Activated CD4-positive, CD25-positive, alpha-beta regulatory T cell treated with anti-CD3 and anti-CD28 coated beads, Interleukin-2, amount 50 U/mL, for 16 hours (primary cell): ENCODE data around the gene CYP27A1.

ENCODE experiments used
- DNase-seq: peaks from one replicate; pipeline ENCODE4 v3.0.0-alpha.2; 2020; ENCODE audit warnings: low read depth, low spot score

CYP27A1 gene

DNA sequence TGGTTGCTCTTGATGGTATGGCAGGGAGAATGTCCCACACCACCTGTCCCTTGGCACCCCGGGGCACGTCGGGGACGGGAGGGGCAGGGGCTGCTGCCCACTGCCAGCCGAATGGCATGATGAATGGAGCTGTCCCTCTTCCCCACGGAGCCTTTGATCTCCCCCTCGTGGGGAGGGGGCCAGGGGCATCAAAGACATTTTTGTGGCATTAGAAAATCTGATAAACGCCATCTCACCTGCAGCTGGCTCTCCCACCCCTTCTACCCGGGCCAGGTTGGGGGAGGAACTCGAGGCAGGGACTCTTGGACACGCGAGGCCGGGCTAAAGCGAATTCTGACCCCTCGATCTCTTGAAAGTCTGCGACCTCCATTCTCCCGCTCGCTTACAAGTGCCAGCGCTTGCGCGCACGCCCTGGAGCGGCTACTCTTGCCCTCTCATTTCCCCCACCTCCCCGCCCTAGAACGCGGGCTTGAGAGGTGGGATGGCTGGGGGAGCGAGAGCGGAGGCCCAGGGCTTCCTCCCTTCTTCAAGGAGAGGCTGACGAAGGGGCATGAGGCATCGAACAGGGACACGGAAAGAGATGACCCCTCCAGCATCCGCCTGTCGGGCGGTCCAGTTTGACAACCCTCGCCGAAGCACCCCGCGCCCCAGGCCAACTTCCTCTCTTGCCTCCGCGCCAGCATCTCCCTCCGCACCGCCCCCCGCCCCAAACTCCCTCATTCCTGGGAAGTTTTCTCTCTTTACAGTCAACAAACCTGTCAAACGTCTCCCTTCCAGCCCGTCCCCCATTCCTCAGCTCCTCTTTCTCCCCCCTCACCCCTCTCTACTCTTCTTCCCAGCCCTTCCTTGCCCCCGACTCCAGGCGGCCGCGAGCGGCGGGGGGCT lies 77.0 kb downstream of the CYP27A1 start:
- DNase-seq = no peak

DNA sequence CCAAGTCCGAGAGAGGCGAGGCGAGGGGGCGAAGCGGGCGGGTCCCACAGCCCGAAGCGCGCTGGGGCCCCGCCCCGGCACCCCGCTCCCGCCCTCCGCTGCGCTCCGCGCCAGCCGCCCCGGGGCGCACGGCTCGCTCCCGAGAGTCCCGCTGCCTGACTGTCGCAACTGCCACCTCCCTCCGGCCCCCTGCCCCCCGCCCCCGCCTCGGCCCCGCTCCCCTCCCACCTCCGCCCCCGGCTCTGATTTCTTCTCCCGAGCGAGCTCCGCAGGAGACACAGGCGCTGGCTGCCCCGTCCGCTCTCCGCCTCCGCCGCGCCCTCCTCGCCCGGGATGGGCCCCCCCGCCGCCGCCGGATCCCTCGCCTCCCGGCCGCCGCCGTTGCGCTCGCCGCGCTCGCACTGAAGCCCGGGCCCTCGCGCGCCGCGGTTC lies 77.6 kb downstream of the CYP27A1 start, which contains the start of gene WNT6:
Gene WNT6 (plus strand): TSS at position 250 of the 432 bp plus-strand sequence. CDS start 233 bp downstream, outside the sequence.
- no peak for DNase-seq

DNA sequence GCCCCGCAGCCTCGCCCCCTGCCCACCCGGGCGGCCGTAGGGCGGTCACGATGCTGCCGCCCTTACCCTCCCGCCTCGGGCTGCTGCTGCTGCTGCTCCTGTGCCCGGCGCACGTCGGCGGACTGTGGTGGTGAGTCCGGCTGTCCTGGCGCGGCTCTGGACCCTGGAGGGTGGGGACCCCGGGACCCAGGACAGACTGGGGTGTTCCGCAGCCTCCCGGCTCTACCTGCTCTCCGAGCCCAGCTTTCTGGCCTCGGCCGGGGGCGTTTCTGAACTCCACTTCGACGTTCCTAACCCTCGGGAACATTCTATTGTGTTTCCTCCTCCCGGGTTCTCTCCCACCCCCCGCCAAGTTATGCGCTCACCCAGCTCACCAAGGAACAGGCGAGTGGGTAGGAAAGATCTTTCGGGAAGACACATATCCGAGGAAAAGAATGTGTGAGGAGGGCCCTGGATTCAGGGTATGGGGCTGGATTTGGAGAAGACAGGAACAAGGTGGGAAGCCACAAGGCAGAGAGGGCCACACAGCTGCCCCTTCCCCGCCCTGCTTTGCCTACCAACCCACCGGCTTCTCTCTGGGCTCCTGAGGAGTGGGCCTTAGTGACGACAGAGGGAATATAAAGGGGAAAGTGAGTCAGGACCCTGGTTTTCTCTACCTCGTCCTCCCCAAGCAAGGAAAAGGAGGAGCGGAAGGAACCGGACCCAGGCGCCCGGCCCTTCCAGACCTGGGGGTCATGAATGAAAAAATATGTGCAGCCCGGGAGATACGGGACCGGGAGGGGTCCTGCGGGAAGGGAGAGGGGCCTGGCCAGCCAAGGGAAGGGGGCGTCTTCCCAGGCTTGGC lies 78.3 kb downstream of the CYP27A1 start:
- no peak for DNase-seq

DNA sequence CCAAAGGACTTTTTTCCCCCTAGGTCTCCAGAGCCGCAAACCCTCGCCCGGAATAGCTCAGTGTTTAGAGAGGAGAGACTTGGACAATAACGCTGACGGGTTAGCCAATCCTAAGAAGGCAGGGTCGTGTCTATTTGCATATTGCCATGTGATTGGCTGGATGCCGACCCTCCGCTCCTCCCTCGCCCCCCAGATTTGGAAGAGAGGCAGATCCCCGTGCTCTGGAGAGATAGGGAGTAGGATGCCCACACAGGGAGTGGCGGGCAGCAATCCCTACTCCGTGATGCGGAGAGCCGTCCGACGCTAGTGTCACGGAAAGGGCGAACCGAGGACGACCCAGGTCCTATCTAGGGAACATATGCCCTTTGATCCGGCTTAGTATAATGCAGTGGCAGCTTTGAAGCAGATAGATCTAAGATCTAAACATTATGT lies 79.0 kb downstream of the CYP27A1 start:
- no peak for DNase-seq

DNA sequence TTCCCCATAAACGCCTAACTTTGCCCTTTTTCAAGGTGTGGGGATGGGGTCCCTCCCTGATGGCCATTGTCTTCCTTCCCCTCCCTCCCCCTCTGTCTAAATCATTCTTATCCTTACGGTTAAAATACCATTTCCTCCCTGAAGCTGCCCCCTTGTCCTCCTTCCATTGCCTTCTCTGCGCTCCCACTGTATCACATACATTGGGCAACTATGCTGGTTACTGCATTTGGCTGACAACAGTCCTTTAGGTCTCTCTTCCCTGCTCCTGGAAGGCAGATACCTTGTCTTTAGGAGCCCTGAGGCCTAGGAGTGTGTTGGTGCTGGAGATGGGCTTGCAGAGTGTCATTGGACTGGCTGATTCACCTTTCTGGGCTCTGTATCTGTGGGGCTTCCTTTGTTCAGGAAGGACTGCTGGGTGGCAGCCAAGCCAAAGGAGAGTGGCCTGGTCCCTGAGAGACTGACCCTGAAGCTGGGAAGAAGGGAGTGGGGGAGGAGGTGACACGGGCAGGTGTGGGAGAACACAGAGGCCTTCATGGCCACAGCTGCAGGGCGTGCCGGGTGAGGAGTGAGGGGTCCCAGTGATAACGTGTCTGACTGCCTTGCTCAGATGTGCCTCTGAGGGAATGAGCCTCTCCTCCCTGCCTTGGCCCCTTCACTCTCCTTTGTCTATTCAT lies 79.8 kb downstream of the CYP27A1 start:
- DNase-seq = no peak

DNA sequence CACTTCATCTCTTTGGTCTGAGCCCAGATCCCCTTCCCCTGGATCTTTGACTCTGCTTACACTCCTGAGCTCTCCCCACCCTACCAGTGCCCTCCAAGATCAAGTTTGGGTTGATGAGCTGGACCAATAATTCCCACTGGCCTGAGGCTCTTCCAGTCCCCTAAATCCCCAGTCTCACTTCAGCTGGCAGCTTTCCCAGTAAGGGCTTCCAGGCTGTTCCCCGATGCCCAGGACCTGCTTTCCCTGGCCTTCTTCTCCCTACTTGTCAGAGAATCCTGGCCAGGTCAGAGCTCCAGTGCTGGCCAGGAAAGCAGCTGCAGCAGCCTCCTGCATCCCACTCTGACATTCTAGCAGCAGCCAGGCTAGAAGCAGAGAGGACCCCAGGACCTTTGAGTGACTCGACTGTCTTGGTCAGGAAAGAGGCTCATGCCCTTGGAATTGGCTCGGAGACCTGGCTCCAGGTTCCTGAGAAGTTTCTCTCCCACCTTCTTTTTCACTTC lies 81.1 kb downstream of the CYP27A1 start:
- no peak for DNase-seq
